Measurements from ENCODE around the gene NF1.
"Not testable (repeated sequence)": the region's sequence is repeated elsewhere in the genome, so short reads cannot be mapped to it uniquely, and the experiment has no call there.

NF1 gene

DNA sequence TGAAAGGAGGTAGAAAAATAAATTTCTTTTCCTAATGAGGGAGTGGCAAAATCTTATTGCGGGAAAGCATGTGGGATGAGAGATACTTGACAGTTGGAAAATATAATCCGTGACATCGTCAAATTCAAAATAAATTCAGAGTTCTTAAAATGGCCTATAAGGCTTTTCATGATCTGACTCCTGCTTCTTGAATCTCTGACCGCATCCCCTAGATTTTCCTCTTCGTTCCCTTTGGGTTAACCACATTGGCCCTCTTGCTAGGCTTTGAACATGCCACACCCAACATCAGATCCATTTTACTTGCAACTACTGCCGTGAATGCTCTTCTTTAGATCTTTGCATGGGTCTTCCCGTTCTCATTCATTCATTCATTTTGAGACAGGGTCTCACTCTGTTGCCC, 50.1 kb downstream of the NF1 start:
- H3K4me3 ChIP-seq (ENCODE audit: low read depth, low read length), result no peak overlapping the region
- no peak for DNase-seq (ENCODE audit: low read depth)
- TF ChIP-seq, protein P1, sequence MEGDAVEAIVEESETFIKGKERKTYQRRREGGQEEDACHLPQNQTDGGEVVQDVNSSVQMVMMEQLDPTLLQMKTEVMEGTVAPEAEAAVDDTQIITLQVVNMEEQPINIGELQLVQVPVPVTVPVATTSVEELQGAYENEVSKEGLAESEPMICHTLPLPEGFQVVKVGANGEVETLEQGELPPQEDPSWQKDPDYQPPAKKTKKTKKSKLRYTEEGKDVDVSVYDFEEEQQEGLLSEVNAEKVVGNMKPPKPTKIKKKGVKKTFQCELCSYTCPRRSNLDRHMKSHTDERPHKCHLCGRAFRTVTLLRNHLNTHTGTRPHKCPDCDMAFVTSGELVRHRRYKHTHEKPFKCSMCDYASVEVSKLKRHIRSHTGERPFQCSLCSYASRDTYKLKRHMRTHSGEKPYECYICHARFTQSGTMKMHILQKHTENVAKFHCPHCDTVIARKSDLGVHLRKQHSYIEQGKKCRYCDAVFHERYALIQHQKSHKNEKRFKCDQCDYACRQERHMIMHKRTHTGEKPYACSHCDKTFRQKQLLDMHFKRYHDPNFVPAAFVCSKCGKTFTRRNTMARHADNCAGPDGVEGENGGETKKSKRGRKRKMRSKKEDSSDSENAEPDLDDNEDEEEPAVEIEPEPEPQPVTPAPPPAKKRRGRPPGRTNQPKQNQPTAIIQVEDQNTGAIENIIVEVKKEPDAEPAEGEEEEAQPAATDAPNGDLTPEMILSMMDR (IDR thresholded peaks at IDR 0.05; ENCODE audit: control insufficient read depth, extremely low read depth, insufficient read depth), result no peak

DNA sequence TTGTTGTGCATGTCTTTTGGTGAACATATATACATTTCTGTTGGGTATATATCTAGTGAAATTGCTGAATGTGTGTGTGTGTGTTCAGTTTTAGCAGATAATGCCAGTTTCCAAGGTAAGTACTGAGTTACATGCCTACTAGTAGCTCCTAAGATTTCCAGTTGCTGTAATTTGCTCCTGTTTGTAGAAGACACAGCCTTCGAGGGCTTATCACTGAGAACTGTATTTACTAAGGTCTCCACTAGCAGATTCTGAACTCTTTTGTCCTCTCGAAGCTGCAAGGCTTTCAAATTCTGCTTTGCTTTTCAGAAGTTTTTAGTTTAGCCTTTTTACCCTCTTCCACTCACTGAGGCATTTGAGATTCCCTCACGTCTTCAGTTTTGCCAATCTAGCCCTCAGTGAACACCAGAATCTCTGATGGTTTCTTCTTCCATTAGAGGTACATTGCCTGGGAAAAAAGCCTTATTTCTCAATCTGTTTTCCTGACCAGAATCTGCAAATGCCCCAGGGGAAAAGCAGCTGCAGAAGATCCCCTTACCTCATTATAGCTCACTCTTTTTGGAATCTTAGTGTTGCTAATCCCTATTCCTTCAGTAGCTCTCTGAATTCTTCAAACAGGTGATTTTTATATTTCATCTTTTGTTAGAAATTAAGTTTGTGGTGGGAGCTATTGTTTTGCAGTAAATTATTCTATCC, 52.9 kb downstream of the NF1 start:
- TF ChIP-seq, protein P1 (IDR thresholded peaks at IDR 0.05; ENCODE audit: control insufficient read depth, extremely low read depth, insufficient read depth), result no peak
- no peak for DNase-seq (ENCODE audit: low read depth)
- no peak overlapping the region for H3K4me3 ChIP-seq (ENCODE audit: low read depth, low read length)

DNA sequence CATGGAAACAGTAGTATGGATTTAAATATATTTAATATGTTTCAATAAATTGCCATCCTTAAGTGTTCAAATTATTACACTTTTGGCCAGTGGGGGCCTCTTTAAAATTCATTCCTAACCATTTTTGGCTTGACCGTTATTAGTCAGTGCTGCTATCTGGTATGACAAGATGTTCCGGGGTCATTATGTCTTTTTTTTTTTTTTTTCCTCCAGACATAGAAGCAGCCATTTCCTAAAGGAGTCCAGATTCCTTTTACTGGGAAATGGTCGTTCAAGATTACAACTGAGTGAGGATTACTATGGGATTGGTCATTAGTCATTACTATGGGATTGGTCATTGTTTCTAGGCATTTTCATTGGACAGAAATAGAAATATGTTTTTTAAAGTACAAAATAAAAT, 53.4 kb downstream of the NF1 start:
- no peak for DNase-seq (ENCODE audit: low read depth)
- TF ChIP-seq, protein P1 (IDR thresholded peaks at IDR 0.05; ENCODE audit: control insufficient read depth, extremely low read depth, insufficient read depth), result no peak
- H3K4me3 ChIP-seq (ENCODE audit: low read depth, low read length), result no peak overlapping the region

DNA sequence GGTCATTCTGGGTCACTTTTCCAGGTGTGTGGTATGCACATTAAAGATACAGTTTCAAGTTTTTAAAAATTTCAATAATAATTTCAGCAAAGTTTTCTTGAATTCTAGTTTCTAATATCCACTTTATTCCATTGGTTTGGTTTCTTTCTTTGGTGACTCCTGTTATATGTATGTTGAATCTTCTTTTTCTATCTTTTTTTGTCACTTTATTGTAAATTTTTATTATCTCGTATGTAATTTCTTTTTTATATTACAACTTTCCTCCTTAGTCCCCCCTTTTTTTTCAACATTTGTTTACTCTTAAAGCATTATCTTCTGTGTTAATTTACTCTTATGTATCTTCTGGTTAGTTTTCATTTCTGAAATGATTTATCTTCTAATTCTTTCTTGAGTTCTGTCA, 57.5 kb downstream of the NF1 start:
- no peak overlapping the region for H3K4me3 ChIP-seq (ENCODE audit: low read depth, low read length)
- TF ChIP-seq, protein P1 (IDR thresholded peaks at IDR 0.05; ENCODE audit: control insufficient read depth, extremely low read depth, insufficient read depth), result no peak
- DNase-seq (ENCODE audit: low read depth), result no peak

DNA sequence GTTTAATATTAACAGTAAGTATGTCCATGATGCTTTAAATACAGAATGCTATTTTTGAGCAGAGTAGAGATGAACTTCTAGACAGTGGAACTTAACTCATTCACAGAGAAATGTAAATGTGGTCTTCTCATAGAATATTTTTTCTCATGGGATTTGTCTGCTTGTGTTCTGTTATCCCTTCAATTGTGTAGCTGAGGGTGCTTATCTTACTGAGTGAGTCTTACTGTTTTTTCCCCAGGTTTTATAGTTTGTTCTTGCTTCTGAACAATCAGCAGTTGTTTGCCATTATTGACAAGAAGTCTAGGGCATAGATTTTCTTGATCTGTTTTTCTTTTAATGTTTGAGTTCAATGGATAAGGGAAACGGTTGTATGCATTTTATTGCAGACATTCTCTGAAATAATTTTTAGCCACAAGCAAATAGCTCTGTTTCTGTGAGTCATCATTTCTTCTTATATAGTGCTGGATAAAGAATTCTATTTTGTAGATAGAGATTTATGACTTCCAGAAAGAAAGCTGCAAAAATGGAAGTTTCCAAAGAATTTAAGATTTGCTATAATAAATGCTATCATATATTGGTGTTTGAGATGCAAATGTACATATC, 60.5 kb downstream of the NF1 start:
- H3K4me3 ChIP-seq (ENCODE audit: low read depth, low read length), result no peak overlapping the region
- DNase-seq (ENCODE audit: low read depth), result no peak
- TF ChIP-seq, protein P1 (IDR thresholded peaks at IDR 0.05; ENCODE audit: control insufficient read depth, extremely low read depth, insufficient read depth), result no peak

DNA sequence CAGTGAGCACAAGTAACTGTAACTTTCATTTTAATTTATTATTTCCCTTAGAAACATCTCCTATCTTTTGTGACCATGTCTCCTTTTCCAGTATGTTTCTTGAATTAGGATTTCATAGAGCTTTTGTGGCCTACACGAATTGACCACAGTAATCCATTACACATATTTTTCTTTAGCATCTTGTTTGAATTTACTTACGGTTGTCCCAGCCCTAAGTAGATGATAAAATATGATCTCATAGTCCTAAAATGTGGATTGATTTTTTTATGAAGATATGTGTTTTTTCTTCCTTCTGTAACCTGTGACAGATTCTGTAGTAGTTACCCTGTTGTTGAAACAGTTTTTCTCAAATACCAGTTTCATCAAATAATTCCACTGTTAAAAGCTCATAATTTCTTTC, 61.5 kb downstream of the NF1 start:
- DNase-seq (ENCODE audit: low read depth), result no peak
- TF ChIP-seq, protein P1 (IDR thresholded peaks at IDR 0.05; ENCODE audit: control insufficient read depth, extremely low read depth, insufficient read depth), result no peak
- H3K4me3 ChIP-seq (ENCODE audit: low read depth, low read length), result no peak overlapping the region

DNA sequence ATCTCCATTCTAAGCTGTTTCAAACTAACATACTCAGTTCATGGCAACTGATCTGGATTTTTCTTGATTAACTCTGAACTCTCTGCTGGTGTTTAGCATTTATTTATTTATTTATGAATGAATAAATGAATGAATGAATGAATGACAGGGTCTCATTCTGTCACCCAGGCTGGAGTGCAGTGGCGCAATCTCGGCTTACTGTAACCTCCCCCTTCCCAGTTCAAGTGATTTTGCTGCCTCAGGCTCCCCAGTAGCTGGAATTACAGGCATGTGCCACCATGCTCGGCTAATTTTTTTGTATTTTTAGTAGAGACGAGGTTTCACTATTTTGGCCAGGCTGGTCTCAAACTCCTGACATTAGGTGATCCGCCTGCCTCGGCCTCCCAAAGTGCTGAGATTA, 62.1 kb downstream of the NF1 start:
- DNase-seq (ENCODE audit: low read depth); H3K4me3 ChIP-seq (ENCODE audit: low read depth, low read length): not testable (repeated sequence)

All from LNCaP clone FGC (cell line).